Measurements from ENCODE around the gene C10orf90.

The C10orf90 gene

GRCh38 chr10:126632705-126633104 lies 37.8 kb downstream of the C10orf90 start:
- DNase-seq (ENCODE audit: low spot score): no peak

- no peak for DNase-seq (ENCODE audit: low spot score)
Observed at GRCh38 chr10:126629925-126630624, 40.4 kb downstream of the C10orf90 start.

GRCh38 chr10:126628746-126629145 lies 41.7 kb downstream of the C10orf90 start:
- peak; percentile 22 for DNase-seq (ENCODE audit: low spot score)

GRCh38 chr10:126621846-126622245 lies 48.6 kb downstream of the C10orf90 start:
- DNase-seq (ENCODE audit: low spot score): no peak

GRCh38 chr10:126618466-126618865 lies 52.0 kb downstream of the C10orf90 start:
- DNase-seq (ENCODE audit: low spot score): no peak

- no peak for DNase-seq (ENCODE audit: low spot score)
Observed at GRCh38 chr10:126617733-126618132, 52.8 kb downstream of the C10orf90 start.

- no peak for DNase-seq (ENCODE audit: low spot score)
Observed at GRCh38 chr10:126617208-126617607, 53.3 kb downstream of the C10orf90 start.

- DNase-seq (ENCODE audit: low spot score): no peak
Observed at GRCh38 chr10:126616737-126617136, 53.8 kb downstream of the C10orf90 start.

GRCh38 chr10:126611303-126611702 lies 59.2 kb downstream of the C10orf90 start:
- DNase-seq (ENCODE audit: low spot score): no peak

GRCh38 chr10:126609566-126609965 lies 60.9 kb downstream of the C10orf90 start:
- DNase-seq (ENCODE audit: low spot score): no peak

GRCh38 chr10:126599949-126600682 lies 70.4 kb downstream of the C10orf90 start:
- no peak for DNase-seq (ENCODE audit: low spot score)

GRCh38 chr10:126598009-126598408 lies 72.5 kb downstream of the C10orf90 start:
- DNase-seq (ENCODE audit: low spot score): peak; percentile 28

GRCh38 chr10:126597211-126597610 lies 73.3 kb downstream of the C10orf90 start:
- no peak for DNase-seq (ENCODE audit: low spot score)

GRCh38 chr10:126596472-126597016 lies 73.9 kb downstream of the C10orf90 start:
- DNase-seq (ENCODE audit: low spot score): no peak

GRCh38 chr10:126595160-126595559 lies 75.3 kb downstream of the C10orf90 start:
- DNase-seq (ENCODE audit: low spot score): no peak

GRCh38 chr10:126593968-126594701 lies 76.4 kb downstream of the C10orf90 start:
- DNase-seq (ENCODE audit: low spot score): no peak

- no peak for DNase-seq (ENCODE audit: low spot score)
Observed at GRCh38 chr10:126592901-126593300, 77.6 kb downstream of the C10orf90 start.

- no peak for DNase-seq (ENCODE audit: low spot score)
Observed at GRCh38 chr10:126588024-126588423, 82.5 kb downstream of the C10orf90 start.

- DNase-seq (ENCODE audit: low spot score): no peak
Observed at GRCh38 chr10:126586878-126587277, 83.6 kb downstream of the C10orf90 start.

- no peak for DNase-seq (ENCODE audit: low spot score)
Observed at GRCh38 chr10:126586128-126586527, 84.4 kb downstream of the C10orf90 start.

GRCh38 chr10:126585249-126586017 lies 85.1 kb downstream of the C10orf90 start:
- DNase-seq (ENCODE audit: low spot score): no peak

- DNase-seq (ENCODE audit: low spot score): no peak
Observed at GRCh38 chr10:126584836-126585235, 85.7 kb downstream of the C10orf90 start.
